Astrocyte (in vitro differentiated cells and primary cell): ENCODE measurements around the gene USO1.
"Not testable (repeated sequence)": the region's sequence is repeated elsewhere in the genome, so short reads cannot be mapped to it uniquely, and the experiment has no call there.

Experiments used
- EZH2 ChIP-seq: IDR thresholded peaks from 2 replicates; pipeline ENCODE4 v1.6.1; 2012; ENCODE audit warnings: mild to moderate bottlenecking, low read length, inconsistent platforms; ENCODE audit not compliant: insufficient read depth
- TF ChIP-seq, protein P1 (sequence below): IDR thresholded peaks from 2 replicates; pipeline ENCODE4 v1.5.1; 2011; ENCODE audit warnings: low read depth, mild to moderate bottlenecking, inconsistent platforms, low read length, moderate library complexity; ENCODE audit not compliant: insufficient read depth

GRCh38 chr4:75692066-75692465 is 32.3 kb upstream of the USO1 start:
- TF ChIP-seq EZH2, result not testable (repeated sequence)
- TF ChIP-seq, protein P1, sequence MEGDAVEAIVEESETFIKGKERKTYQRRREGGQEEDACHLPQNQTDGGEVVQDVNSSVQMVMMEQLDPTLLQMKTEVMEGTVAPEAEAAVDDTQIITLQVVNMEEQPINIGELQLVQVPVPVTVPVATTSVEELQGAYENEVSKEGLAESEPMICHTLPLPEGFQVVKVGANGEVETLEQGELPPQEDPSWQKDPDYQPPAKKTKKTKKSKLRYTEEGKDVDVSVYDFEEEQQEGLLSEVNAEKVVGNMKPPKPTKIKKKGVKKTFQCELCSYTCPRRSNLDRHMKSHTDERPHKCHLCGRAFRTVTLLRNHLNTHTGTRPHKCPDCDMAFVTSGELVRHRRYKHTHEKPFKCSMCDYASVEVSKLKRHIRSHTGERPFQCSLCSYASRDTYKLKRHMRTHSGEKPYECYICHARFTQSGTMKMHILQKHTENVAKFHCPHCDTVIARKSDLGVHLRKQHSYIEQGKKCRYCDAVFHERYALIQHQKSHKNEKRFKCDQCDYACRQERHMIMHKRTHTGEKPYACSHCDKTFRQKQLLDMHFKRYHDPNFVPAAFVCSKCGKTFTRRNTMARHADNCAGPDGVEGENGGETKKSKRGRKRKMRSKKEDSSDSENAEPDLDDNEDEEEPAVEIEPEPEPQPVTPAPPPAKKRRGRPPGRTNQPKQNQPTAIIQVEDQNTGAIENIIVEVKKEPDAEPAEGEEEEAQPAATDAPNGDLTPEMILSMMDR, result not testable (repeated sequence)
